HUES6 (cell line): ENCODE data around the gene TIRAP.
A peak's percentile ranks its signal among the peaks of the same experiment; 100 is the strongest.
"Not testable (repeated sequence)": the region's sequence is repeated elsewhere in the genome, so short reads cannot be mapped to it uniquely, and the experiment has no call there.

Experiments used
- H3K27ac ChIP-seq: 2 replicates; pipeline ENCODE4 v1.7.0; 2013; ENCODE audit warnings: low read depth, mild to moderate bottlenecking, low read length, inconsistent platforms
- H3K27me3 ChIP-seq: 2 replicates; pipeline ENCODE4 v1.6.1; 2013; ENCODE audit warnings: low read length; ENCODE audit not compliant: control insufficient read depth, insufficient read depth
- H3K36me3 ChIP-seq: 2 replicates; pipeline ENCODE4 v1.6.1; 2013; ENCODE audit warnings: low read length; ENCODE audit not compliant: control insufficient read depth, insufficient read depth
- H3K4me1 ChIP-seq: 2 replicates; pipeline ENCODE4 v1.6.1; 2013; ENCODE audit warnings: low read length; ENCODE audit not compliant: control insufficient read depth, insufficient read depth
- H3K4me3 ChIP-seq: 2 replicates; pipeline ENCODE4 v1.5.1; 2013; ENCODE audit warnings: low read depth, low read length
- H3K9ac ChIP-seq: one replicate; pipeline ENCODE4 v1.6.1; 2013; ENCODE audit warnings: mild to moderate bottlenecking, low read length
- H3K9me3 ChIP-seq: 2 replicates; pipeline ENCODE4 v1.6.1; 2013; ENCODE audit warnings: low read depth, low read length; ENCODE audit not compliant: control insufficient read depth, insufficient read depth

TIRAP gene

GRCh38 chr11:126282736-126283591, at the start of gene TIRAP:
Gene TIRAP (plus strand): TSS chr11:126283093. CDS start chr11:126290895, 7,802 bp downstream.
- Histone ChIP-seq H3K4me3 (peak within 1 kb of the TSS; percentile 68), H3K27ac (no peak within 1 kb of the TSS), H3K4me1 (peaks cover 10% of the 10 kb centered on the region), H3K9me3 (no peaks in the 10 kb centered on the region), H3K9ac (peak within 1 kb of the TSS; percentile 67), H3K27me3 (peaks cover 6% of the 10 kb centered on the region), H3K36me3 (peaks cover 15% of the 10 kb centered on the region)

DNA sequence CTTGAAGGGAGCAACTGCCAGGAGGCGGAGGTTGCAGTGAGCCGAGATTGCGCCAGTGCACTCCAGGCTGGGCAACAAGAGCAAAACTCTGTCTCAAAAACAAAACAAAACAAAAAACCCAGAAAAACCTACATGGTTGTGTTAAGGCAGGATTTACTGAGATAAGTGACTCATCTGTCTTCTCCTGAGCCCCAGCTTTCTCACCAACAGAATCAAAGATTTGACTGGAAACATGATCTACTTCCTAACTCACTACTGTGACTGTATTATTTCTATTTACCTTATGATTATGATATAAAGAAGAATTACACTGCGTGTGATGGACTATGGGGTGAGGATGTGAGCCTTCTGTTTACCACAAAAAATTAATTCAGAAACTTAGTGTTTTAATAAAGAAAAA, 49.5 kb upstream of the TIRAP start:
- Histone ChIP-seq H3K27me3 (no peaks in the 10 kb centered on the region), H3K27ac (no peak overlapping the region), H3K9ac (no peak overlapping the region), H3K9me3 (no peaks in the 10 kb centered on the region), H3K4me3 (no peak overlapping the region), H3K4me1 (no peaks in the 10 kb centered on the region), H3K36me3 (peaks cover 32% of the 10 kb centered on the region)

DNA sequence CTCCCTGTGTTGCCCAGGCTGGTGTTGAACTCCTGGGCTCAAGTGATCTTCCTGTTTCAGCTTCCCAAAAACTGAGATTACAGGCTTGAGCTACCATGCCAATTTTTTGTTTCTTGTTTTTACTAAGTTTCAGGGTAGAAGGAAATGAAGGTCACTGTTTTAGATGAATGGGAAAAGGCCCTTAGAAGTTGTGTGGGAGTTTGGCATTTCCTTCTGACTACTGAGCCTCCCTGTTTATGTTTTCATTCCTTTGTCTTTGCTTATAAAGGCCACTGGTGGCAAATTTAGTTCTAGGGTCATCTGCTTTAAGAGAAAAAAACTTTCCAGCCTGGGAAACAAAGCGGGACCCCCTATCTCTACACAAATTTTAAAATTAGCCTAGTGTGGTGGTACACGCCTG, 36.3 kb upstream of the TIRAP start:
- no peaks in the 10 kb centered on the region for H3K27me3 ChIP-seq
- no peak overlapping the region for H3K9ac ChIP-seq
- H3K9me3 ChIP-seq: no peaks in the 10 kb centered on the region
- H3K27ac ChIP-seq: no peak overlapping the region
- H3K4me3 ChIP-seq: no peak overlapping the region
- no peaks in the 10 kb centered on the region for H3K4me1 ChIP-seq
- peaks cover 50% of the 10 kb centered on the region for H3K36me3 ChIP-seq

DNA sequence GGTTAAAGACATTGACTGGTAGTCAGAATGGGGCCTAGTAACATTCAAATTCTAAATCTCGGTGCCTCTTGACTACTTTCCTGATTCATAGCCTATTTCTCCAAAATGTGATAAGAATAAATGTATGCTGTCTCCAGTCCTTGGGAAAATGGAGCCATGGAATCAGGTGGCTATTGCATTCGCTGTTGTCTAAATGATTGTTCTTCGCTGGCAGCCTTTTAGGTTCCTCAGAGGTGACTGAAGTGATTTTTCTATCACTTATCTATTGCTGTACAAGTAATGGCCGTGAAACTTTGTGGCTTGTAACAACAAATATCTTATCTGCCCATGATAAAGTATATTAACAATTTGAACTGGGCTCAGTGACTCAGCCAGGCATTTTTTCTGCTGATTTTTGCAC, 29.6 kb upstream of the TIRAP start:
- H3K27ac ChIP-seq: no peak overlapping the region
- no peaks in the 10 kb centered on the region for H3K4me1 ChIP-seq
- no peaks in the 10 kb centered on the region for H3K9me3 ChIP-seq
- no peak overlapping the region for H3K4me3 ChIP-seq
- H3K27me3 ChIP-seq: no peaks in the 10 kb centered on the region
- H3K36me3 ChIP-seq: peaks cover 73% of the 10 kb centered on the region
- no peak overlapping the region for H3K9ac ChIP-seq

DNA sequence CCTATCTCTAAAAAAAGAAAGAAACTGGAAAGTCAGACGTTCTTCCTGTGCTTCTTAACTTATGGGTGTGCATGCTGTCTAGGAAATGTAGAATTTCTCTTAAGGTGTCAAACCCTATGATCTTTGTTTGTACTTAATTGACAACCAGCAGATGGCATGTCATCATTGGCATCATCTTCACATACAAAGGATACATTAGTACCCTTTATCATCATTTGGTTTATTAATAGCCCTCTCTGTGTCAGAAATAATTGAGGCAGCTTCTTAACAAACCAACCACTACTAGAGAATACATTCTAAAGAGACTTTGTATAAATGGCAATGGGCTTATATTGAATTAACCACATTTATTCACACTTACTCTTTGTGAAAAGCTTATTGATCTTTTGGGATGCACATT, 28.1 kb upstream of the TIRAP start:
- H3K27me3 ChIP-seq: no peaks in the 10 kb centered on the region
- no peaks in the 10 kb centered on the region for H3K9me3 ChIP-seq
- no peaks in the 10 kb centered on the region for H3K4me1 ChIP-seq
- peaks cover 77% of the 10 kb centered on the region for H3K36me3 ChIP-seq
- H3K9ac ChIP-seq: no peak overlapping the region
- no peak overlapping the region for H3K4me3 ChIP-seq
- no peak overlapping the region for H3K27ac ChIP-seq

DNA sequence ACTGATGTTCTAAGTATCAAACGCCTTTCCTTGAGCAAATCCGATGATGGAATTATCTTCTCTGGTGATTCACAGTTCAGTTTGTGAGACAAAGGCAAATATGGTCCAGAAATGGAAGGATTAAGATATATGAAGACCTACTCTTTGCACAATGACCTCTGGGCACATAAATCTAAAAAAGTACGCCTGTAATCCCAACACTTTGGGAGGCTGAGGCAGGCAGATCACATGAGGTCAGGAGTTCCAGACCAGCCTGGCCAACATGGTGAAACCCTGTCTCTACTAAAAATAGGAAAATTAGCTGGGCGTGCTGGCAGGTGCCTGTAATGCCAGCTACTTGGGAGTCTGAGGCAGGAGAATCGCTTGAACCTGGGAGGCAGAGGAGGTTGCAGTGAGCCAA, 27.4 kb upstream of the TIRAP start:
- not testable (repeated sequence) for H3K4me1 ChIP-seq, H3K27ac ChIP-seq, H3K9ac ChIP-seq, H3K9me3 ChIP-seq, H3K4me3 ChIP-seq, H3K27me3 ChIP-seq
- H3K36me3 ChIP-seq: peaks cover 78% of the 10 kb centered on the region

GRCh38 chr11:126256216-126256615, 26.7 kb upstream of the TIRAP start:
- Histone ChIP-seq H3K9me3 (no peaks in the 10 kb centered on the region), H3K9ac (no peak overlapping the region), H3K27ac (no peak overlapping the region), H3K4me1 (no peaks in the 10 kb centered on the region), H3K36me3 (peaks cover 76% of the 10 kb centered on the region), H3K27me3 (no peaks in the 10 kb centered on the region), H3K4me3 (no peak overlapping the region)

GRCh38 chr11:126257144-126257543, 25.7 kb upstream of the TIRAP start:
- H3K9me3 ChIP-seq: no peaks in the 10 kb centered on the region
- peaks cover 82% of the 10 kb centered on the region for H3K36me3 ChIP-seq
- no peak overlapping the region for H3K27ac ChIP-seq
- H3K9ac ChIP-seq: no peak overlapping the region
- H3K4me1 ChIP-seq: no peaks in the 10 kb centered on the region
- no peak overlapping the region for H3K4me3 ChIP-seq
- H3K27me3 ChIP-seq: no peaks in the 10 kb centered on the region

- H3K9ac ChIP-seq: no peak overlapping the region
- no peak overlapping the region for H3K4me3 ChIP-seq
- H3K4me1 ChIP-seq: no peaks in the 10 kb centered on the region
- no peak overlapping the region for H3K27ac ChIP-seq
- no peaks in the 10 kb centered on the region for H3K27me3 ChIP-seq
- H3K9me3 ChIP-seq: no peaks in the 10 kb centered on the region
- peaks cover 82% of the 10 kb centered on the region for H3K36me3 ChIP-seq
Observed at GRCh38 chr11:126257764-126258163, 25.1 kb upstream of the TIRAP start.

GRCh38 chr11:126262216-126262615, 20.7 kb upstream of the TIRAP start:
- no peak overlapping the region for H3K27ac ChIP-seq
- no peak overlapping the region for H3K9ac ChIP-seq
- H3K36me3 ChIP-seq: peaks cover 88% of the 10 kb centered on the region
- no peaks in the 10 kb centered on the region for H3K4me1 ChIP-seq
- H3K27me3 ChIP-seq: no peaks in the 10 kb centered on the region
- H3K9me3 ChIP-seq: no peaks in the 10 kb centered on the region
- H3K4me3 ChIP-seq: no peak overlapping the region

- Histone ChIP-seq H3K9me3 (no peaks in the 10 kb centered on the region), H3K9ac (no peak overlapping the region), H3K4me3 (no peak overlapping the region), H3K27ac (no peak overlapping the region), H3K27me3 (no peaks in the 10 kb centered on the region), H3K4me1 (no peaks in the 10 kb centered on the region), H3K36me3 (peaks cover 82% of the 10 kb centered on the region)
Observed at GRCh38 chr11:126263489-126263888, 19.4 kb upstream of the TIRAP start.
